Dendritic cell treated with granulocyte-macrophage colony-stimulating factor and Interleukin-4, amounts not matched to agents 40 ng/mL and 50 ng/mL, for 4 days (primary cell): ENCODE data around the gene TNKS2.
"Not testable (repeated sequence)": the region's sequence is repeated elsewhere in the genome, so short reads cannot be mapped to it uniquely, and the experiment has no call there.

Source experiments
- H3K27ac Mint-ChIP-seq: one replicate; pipeline ENCODE4 v1.8.0; 2022; ENCODE audit warnings: mild to moderate bottlenecking, mixed read lengths
- H3K27me3 Mint-ChIP-seq: one replicate; pipeline ENCODE4 v1.8.0; 2022; ENCODE audit warnings: mild to moderate bottlenecking, mixed read lengths
- H3K36me3 Mint-ChIP-seq: one replicate; pipeline ENCODE4 v1.8.0; 2022; ENCODE audit warnings: low read depth, mixed read lengths
- H3K4me1 Mint-ChIP-seq: one replicate; pipeline ENCODE4 v1.8.0; 2022; ENCODE audit warnings: low read depth, mixed read lengths
- H3K4me3 Mint-ChIP-seq: one replicate; pipeline ENCODE4 v1.8.0; 2022; ENCODE audit warnings: mild to moderate bottlenecking, moderate library complexity, mixed read lengths
- H3K9me3 Mint-ChIP-seq: one replicate; pipeline ENCODE4 v1.8.0; 2022; ENCODE audit warnings: mixed read lengths
- intact Hi-C: fragments of 100-400 bp; cut with micrococcal nuclease; formaldehyde crosslinking; loops from one replicate; pipeline ENCODE4 v1.15.0; 2022

Gene TNKS2

DNA sequence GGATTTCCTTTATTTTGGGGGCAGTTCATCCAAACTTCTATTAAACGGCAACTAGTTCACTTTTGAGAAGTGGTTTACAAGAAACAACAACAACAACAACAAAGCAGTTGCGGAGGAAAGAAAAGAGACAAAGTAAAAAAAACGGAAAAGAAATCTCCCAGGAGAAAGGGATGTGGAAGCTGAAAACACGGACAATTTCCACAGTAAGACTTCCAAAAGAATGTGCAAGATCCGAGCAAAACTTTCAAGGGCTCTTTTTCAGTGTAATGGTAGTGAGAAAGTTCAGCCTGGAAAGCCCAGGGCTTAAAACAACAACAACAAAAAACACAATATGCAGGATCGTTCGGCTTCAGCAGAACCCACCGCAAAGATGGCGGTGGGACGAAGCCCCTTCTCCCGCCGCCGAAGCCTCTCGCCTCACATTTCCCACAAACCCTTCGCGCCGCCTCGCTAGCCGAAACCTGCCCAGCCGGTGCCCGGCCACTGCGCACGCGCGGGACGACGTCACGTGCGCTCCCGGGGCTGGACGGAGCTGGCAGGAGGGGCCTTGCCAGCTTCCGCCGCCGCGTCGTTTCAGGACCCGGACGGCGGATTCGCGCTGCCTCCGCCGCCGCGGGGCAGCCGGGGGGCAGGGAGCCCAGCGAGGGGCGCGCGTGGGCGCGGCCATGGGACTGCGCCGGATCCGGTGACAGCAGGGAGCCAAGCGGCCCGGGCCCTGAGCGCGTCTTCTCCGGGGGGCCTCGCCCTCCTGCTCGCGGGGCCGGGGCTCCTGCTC lies at the start of gene TNKS2:
TNKS2 (plus strand) TSS at position 553 of the 775 bp plus-strand sequence. CDS start 265 bp downstream, outside the sequence.
- peak within 1 kb of the TSS; percentile 96 for H3K4me3 Mint-ChIP-seq
- peaks cover 6% of the 10 kb centered on the region for H3K27me3 Mint-ChIP-seq
- intact Hi-C loops, result loop anchor here (5.0 kb wide), 2 partner anchors 109 to 124 kb away; partner anchors contain the start of genes BTAF1 and FGFBP3
- no peaks in the 10 kb centered on the region for H3K9me3 Mint-ChIP-seq
- peak within 1 kb of the TSS; percentile 99 for H3K27ac Mint-ChIP-seq
- H3K36me3 Mint-ChIP-seq, result peaks cover 49% of the 10 kb centered on the region
- peaks cover 52% of the 10 kb centered on the region for H3K4me1 Mint-ChIP-seq

DNA sequence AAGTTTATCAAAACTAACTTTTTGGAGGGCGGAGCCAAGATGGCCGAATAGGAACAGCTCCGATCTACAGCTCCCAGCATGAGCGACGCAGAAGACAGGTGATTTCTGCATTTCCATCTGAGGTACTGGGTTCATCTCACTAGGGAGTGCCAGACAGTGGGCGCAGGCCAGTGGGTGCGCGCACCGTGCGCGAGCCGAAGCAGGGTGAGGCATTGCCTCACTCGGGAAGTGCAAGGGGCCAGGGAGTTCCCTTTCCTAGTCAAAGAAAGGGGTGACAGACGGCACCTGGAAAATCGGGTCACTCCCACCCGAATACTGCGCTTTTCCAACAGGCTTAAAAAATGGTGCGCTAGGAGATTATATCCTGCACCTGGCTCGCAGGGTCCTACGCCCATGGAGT lies 48.6 kb upstream of the TNKS2 start:
- H3K36me3 Mint-ChIP-seq, H3K9me3 Mint-ChIP-seq, intact Hi-C loops, H3K27ac Mint-ChIP-seq, H3K4me1 Mint-ChIP-seq, H3K4me3 Mint-ChIP-seq, H3K27me3 Mint-ChIP-seq: not testable (repeated sequence)

DNA sequence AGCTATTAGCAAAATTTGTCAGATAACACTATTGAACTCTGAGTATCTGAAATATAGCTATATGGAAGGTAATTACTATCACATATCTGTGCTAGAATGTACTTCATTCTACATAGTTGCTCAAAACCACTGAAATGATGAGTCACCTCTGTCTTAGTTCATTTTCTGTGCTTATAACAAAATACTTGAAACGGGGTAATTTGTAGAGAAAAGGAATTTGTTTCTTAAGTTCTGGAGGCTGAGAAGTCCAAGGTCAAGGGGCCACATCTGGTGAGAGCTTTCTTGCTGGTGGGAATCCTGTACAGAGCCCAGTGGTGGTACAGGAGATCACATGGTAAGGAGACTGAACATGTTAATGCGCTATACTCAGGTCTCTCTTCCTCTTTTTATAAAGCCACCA lies 41.9 kb upstream of the TNKS2 start:
- intact Hi-C loops, result no loop called here
- H3K9me3 Mint-ChIP-seq, result no peaks in the 10 kb centered on the region
- H3K27ac Mint-ChIP-seq, result no peak overlapping the region
- H3K36me3 Mint-ChIP-seq, result no peaks in the 10 kb centered on the region
- H3K4me3 Mint-ChIP-seq, result no peak overlapping the region
- peaks cover 4% of the 10 kb centered on the region for H3K4me1 Mint-ChIP-seq
- no peaks in the 10 kb centered on the region for H3K27me3 Mint-ChIP-seq

DNA sequence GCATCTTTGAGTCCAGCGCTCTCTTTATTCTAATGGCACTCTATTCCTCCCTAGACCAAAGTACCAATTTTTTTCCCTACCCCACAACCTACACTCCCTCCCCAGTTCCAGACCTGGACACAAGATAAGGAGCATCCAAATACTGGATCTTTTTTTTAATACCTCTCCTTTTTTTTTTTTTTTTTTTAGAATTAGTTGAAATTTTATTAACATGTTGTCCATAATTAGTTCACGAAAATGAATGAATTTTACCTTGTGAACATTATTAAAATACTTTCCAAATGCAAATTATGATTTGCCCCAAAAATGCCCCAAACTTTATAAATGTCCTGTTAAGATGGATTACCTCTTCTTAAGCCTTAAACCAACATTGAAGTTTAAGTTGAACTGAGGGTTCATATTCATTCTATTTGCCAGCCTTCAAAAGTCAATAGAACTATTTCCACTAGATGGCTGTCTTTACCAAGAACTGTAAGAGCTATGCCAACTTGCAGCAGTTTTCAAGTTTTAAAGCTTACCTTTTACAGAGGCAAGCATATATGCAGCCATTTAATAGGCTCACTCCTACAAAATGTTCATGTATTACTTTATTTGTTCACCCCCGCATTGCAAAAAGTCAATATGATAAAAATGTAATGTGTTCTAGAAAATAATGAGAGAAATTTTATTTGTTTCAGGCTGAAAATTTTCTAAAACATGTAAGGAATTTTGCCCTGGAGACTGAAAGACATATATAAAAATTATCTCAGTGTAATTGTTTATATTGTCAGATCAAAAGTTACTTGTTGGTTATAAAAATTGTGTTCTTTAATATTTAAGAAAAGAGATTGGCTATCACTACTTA lies 39.7 kb upstream of the TNKS2 start:
- no peak overlapping the region for H3K4me3 Mint-ChIP-seq
- no peaks in the 10 kb centered on the region for H3K9me3 Mint-ChIP-seq
- intact Hi-C loops, result loop anchor here (1.0 kb wide), 1 partner anchor 155 kb away; no protein-coding TSS in a partner anchor
- H3K4me1 Mint-ChIP-seq, result peaks cover 19% of the 10 kb centered on the region
- no peaks in the 10 kb centered on the region for H3K36me3 Mint-ChIP-seq
- H3K27ac Mint-ChIP-seq, result no peak overlapping the region
- no peaks in the 10 kb centered on the region for H3K27me3 Mint-ChIP-seq

DNA sequence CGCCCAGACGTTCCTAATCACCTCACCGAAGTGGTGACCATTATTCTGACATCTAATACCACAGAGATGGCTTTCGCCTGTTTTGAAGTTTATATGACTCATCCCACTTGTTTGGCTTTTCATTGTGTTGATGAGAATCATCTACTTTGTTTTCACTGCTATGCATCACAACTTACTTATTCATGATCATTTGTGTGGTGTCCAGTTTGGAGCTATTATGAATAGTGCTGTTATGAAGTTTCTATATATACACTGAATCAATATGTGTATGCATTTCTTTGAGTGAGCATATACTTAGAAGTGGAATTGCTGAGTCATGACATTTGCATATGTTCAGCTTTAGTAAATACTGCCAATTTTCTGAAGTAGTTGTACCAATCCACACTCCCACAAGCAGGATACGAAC lies 38.6 kb upstream of the TNKS2 start:
- H3K27me3 Mint-ChIP-seq, result no peaks in the 10 kb centered on the region
- H3K36me3 Mint-ChIP-seq, result no peaks in the 10 kb centered on the region
- no peaks in the 10 kb centered on the region for H3K9me3 Mint-ChIP-seq
- H3K4me3 Mint-ChIP-seq, result no peak overlapping the region
- H3K4me1 Mint-ChIP-seq, result peaks cover 19% of the 10 kb centered on the region
- intact Hi-C loops, result no loop called here
- no peak overlapping the region for H3K27ac Mint-ChIP-seq

DNA sequence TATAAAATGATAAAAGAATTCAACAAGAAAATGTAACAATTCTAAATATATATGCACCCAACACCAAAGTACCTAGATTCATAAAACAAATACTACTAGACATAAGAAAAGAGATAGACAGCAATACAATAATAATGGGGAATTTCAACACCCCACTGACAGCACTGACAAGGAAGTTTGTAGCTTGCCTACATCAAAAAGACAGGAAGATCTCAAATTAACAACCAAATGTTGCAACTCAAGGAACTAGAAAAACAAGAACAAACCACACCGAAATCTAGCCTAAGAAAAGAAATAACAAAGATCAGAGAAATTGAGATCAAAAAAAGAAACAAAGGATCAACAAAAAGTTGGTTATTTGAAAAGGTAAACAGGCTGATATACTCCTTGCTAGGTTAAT lies 36.5 kb upstream of the TNKS2 start:
- no peaks in the 10 kb centered on the region for H3K36me3 Mint-ChIP-seq
- intact Hi-C loops, result no loop called here
- no peak overlapping the region for H3K27ac Mint-ChIP-seq
- no peaks in the 10 kb centered on the region for H3K27me3 Mint-ChIP-seq
- no peaks in the 10 kb centered on the region for H3K9me3 Mint-ChIP-seq
- peaks cover 19% of the 10 kb centered on the region for H3K4me1 Mint-ChIP-seq
- H3K4me3 Mint-ChIP-seq, result no peak overlapping the region

DNA sequence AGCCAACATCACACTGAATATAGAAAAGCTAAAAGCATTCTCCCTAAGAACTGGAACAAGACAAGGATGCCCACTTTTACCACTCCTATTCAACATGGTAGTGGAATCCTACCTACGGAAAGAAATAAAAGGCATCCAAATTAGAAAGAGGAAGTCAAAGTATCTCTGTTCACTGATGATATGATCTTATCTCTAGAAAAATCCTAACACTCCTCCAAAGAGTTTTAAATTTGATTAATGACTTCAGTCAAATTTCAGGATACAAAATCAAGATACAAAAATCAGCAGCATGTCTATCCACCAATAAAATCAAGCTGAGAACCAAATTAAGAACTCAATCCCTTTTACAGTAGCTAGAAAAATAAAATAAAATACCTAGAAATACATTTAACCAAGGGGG lies 35.3 kb upstream of the TNKS2 start:
- intact Hi-C loops, result no loop called here
- Mint-ChIP-seq H3K27ac (no peak overlapping the region), H3K36me3 (no peaks in the 10 kb centered on the region), H3K27me3 (no peaks in the 10 kb centered on the region), H3K4me1 (peaks cover 19% of the 10 kb centered on the region), H3K4me3 (no peak overlapping the region), H3K9me3 (no peaks in the 10 kb centered on the region)

DNA sequence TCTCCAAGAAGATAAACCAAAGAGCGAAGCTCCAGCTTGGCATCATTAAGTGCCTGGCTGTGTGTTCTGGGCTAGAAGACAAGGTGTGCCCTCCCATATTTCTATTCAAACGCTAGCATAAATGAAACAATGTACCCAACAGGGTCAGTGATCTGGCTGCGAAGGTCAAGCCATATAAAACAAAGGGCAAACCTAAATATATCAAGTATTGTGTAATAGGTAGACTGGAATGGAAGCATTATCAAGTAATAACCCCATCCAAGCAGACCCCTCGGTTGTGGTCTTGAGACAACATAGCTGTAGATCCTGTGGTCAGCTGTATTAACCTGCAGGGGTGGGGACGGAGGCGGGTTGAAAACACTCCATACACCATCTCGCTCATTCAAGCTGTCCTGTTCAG lies 31.6 kb upstream of the TNKS2 start:
- no peaks in the 10 kb centered on the region for H3K36me3 Mint-ChIP-seq
- H3K27ac Mint-ChIP-seq, result no peak overlapping the region
- no peaks in the 10 kb centered on the region for H3K27me3 Mint-ChIP-seq
- H3K9me3 Mint-ChIP-seq, result no peaks in the 10 kb centered on the region
- intact Hi-C loops, result no loop called here
- peaks cover 11% of the 10 kb centered on the region for H3K4me1 Mint-ChIP-seq
- H3K4me3 Mint-ChIP-seq, result no peak overlapping the region

DNA sequence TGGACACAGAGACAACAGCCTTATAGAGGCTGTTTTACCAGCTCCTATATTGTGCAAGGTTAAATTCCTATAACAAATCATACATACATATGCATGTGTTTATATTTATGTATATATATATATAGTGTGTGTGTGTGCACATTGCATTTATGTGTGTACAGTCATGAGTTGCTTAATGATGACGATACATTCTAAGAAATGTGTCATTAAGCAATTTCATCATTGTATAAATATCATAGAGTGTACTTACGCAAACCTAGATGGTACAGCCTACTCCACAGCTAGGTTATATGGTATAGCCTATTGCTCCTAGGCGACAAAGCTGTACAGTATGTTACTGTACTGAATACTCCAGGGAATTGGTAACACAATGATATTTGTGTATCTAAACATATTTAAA lies 30.1 kb upstream of the TNKS2 start:
- Mint-ChIP-seq H3K27me3 (no peaks in the 10 kb centered on the region), H3K9me3 (no peaks in the 10 kb centered on the region), H3K27ac (no peak overlapping the region), H3K36me3 (no peaks in the 10 kb centered on the region), H3K4me1 (no peaks in the 10 kb centered on the region), H3K4me3 (no peak overlapping the region)
- intact Hi-C loops, result no loop called here

DNA sequence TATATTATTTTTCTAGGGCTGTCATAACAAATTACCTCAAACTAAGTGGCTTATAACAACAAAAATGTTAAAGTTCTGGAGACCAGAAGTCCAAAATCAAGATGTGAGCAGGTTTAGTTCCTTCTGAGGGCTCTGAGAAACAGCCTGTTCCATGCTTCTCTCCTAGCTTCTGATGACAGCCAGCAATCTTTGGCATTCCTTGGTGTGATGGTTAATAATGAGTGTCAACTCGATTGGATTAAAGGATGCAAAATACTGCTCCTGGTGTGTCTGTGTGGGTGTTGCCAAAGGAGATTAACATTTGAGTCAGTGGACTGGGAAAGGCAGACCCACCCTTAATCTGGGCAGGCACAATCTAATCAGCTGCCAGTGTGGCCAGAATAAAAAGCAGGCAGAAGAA lies 26.3 kb upstream of the TNKS2 start:
- no peaks in the 10 kb centered on the region for H3K9me3 Mint-ChIP-seq

DNA sequence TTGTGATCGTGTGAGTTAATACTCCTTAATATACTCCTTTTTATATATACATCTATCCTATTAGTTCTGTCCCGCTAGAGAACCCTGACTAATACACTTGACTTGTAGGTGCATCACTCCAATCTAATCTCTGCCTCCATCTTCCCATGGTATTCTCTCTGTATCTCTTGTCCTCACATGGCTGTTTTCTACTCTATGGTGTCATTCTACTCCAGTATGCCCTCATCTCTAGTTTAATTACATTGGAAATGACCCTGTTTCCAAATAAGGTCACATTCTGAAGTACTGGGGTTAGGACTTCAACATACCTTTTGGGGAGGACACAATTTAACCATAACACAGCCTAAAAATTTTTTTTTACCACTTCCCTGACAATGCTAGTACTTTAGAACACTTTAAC lies 25.8 kb upstream of the TNKS2 start:
- no peak overlapping the region for H3K27ac Mint-ChIP-seq
- no peaks in the 10 kb centered on the region for H3K4me1 Mint-ChIP-seq
- H3K36me3 Mint-ChIP-seq, result no peaks in the 10 kb centered on the region
- no peak overlapping the region for H3K4me3 Mint-ChIP-seq
- no peaks in the 10 kb centered on the region for H3K9me3 Mint-ChIP-seq
- no peaks in the 10 kb centered on the region for H3K27me3 Mint-ChIP-seq
- intact Hi-C loops, result no loop called here

More for the DNA sequence above, 26.3 kb upstream of the TNKS2 start:
- no peaks in the 10 kb centered on the region for H3K36me3 Mint-ChIP-seq
- no peaks in the 10 kb centered on the region for H3K4me1 Mint-ChIP-seq
- H3K4me3 Mint-ChIP-seq, result no peak overlapping the region
- intact Hi-C loops, result no loop called here
- no peaks in the 10 kb centered on the region for H3K27me3 Mint-ChIP-seq
- no peak overlapping the region for H3K27ac Mint-ChIP-seq

DNA sequence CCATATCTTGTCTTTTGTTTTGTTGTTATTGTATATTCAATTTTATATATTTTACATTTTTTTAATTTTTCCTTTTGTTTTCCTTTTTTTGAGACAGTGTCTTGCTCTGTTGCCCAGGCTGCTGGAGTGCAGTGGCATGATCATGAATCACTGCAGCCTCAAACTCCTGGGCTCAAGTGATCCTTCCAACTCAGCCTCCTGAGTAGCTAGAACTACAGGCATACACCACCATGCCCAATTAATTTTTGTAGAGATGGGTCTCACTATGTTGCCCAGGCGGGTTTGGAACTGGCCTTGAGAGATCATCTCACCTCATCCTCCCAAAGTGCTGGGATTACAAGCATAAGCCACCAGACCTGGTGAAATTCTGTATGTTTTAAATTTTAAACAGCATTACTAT lies 25.4 kb upstream of the TNKS2 start:
- intact Hi-C loops, result no loop called here
- no peaks in the 10 kb centered on the region for H3K4me1 Mint-ChIP-seq
- no peaks in the 10 kb centered on the region for H3K36me3 Mint-ChIP-seq
- no peak overlapping the region for H3K27ac Mint-ChIP-seq
- H3K27me3 Mint-ChIP-seq, result no peaks in the 10 kb centered on the region
- H3K4me3 Mint-ChIP-seq, result no peak overlapping the region
- H3K9me3 Mint-ChIP-seq, result no peaks in the 10 kb centered on the region

DNA sequence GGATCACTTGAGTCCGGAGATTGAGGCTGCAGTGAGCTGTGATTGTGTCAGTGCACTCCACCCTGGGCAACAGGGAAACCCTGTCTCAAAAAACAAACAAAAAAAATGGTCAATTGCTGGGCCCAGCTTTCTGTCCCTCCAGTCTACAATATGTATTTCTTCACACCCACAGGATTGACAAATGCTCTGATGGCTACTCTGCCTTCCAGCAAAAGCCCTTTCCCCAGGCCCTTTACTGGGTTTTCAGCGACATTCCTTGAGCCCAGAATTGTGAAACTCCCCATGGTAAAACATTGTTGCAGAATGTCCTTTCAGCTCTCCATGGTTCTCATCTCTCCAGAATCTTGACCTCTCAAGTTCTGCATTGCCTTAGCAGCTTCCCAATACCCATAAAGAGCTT lies 23.7 kb upstream of the TNKS2 start:
- H3K27me3 Mint-ChIP-seq, result no peaks in the 10 kb centered on the region
- no peaks in the 10 kb centered on the region for H3K9me3 Mint-ChIP-seq
- H3K27ac Mint-ChIP-seq, result no peak overlapping the region
- no peaks in the 10 kb centered on the region for H3K36me3 Mint-ChIP-seq
- H3K4me3 Mint-ChIP-seq, result no peak overlapping the region
- intact Hi-C loops, result no loop called here
- H3K4me1 Mint-ChIP-seq, result no peaks in the 10 kb centered on the region

DNA sequence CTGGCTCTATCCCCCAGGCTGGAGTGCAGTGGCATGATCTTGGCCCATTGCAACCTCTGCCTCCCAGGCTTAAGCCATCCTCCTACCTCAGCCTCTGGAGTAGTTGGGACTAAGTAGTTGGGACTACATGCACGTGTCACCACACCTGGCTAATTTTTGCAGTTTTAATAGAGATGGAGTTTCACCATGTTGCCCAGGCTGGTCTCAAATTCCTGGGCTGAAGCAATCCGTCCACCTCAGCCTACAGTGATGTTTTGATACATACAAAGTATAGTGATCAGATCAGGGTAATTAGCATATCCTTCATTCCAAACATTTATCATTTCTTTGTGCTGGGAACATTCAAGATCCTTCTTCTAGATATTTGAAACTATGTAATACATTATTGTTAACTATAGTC lies 22.5 kb upstream of the TNKS2 start:
- no peaks in the 10 kb centered on the region for H3K36me3 Mint-ChIP-seq
- H3K27ac Mint-ChIP-seq, result no peak overlapping the region
- H3K4me1 Mint-ChIP-seq, result no peaks in the 10 kb centered on the region
- no peaks in the 10 kb centered on the region for H3K27me3 Mint-ChIP-seq
- no peak overlapping the region for H3K4me3 Mint-ChIP-seq
- H3K9me3 Mint-ChIP-seq, result no peaks in the 10 kb centered on the region
- intact Hi-C loops, result no loop called here
